HepG2 (cell line): Measurements from ENCODE around the gene GBE1. TPM values are rescaled to one million over a fixed set of nuclear protein-coding genes. Genes with fewer than 3 reads are reported as not detected.

Source experiments
- CAMTA2 ChIP-seq: sonication (generic); formaldehyde crosslinking; IDR thresholded peaks from 2 replicates; pipeline ENCODE4 v1.4.0; 2020; ENCODE audit warnings: mild to moderate bottlenecking, missing genetic modification reagents, borderline replicate concordance
- CBFB ChIP-seq: sonication (generic); formaldehyde crosslinking; IDR thresholded peaks from 2 replicates; pipeline ENCODE4 v1.4.0; 2020; ENCODE audit warnings: missing genetic modification reagents
- CREBL2 ChIP-seq: sonication (generic); formaldehyde crosslinking; IDR thresholded peaks from 2 replicates; pipeline ENCODE4 v1.8.1; 2023; ENCODE audit warnings: missing genetic modification reagents, mild to moderate bottlenecking, borderline replicate concordance
- CREM ChIP-seq, 2 experiments: sonication (generic) in 1 of 2; formaldehyde crosslinking in 1 of 2; IDR thresholded peaks; 2 replicates each; pipeline versions ENCODE4 v1.4.0 to v1.6.1; 2016 to 2020; ENCODE audit warnings: antibody characterized with exemption in 1 of 2, mild to moderate bottlenecking in 1 of 2, missing genetic modification reagents in 1 of 2
- ETS1 ChIP-seq: sonication (generic); formaldehyde crosslinking; IDR thresholded peaks from 2 replicates; pipeline ENCODE4 v1.4.0; 2020; ENCODE audit warnings: missing genetic modification reagents
- FOXK1 ChIP-seq: sonication (generic); formaldehyde crosslinking; IDR thresholded peaks from 2 replicates; pipeline ENCODE4 v1.4.0; 2020; ENCODE audit warnings: low read depth, missing genetic modification reagents, borderline replicate concordance
- NRL ChIP-seq: sonication (generic); formaldehyde crosslinking; IDR thresholded peaks from 2 replicates; pipeline ENCODE4 v1.5.0; 2020; ENCODE audit warnings: missing genetic modification reagents, mild to moderate bottlenecking, moderate library complexity, borderline replicate concordance
- POGZ ChIP-seq: sonication (generic); formaldehyde crosslinking; IDR thresholded peaks from 2 replicates; pipeline ENCODE4 v1.4.0; 2020; ENCODE audit warnings: mild to moderate bottlenecking, missing genetic modification reagents
- RELA ChIP-seq: sonication (generic); formaldehyde crosslinking; IDR thresholded peaks from 2 replicates; pipeline ENCODE4 v1.4.0; 2020; ENCODE audit warnings: missing genetic modification reagents
- TEF ChIP-seq: sonication (generic); formaldehyde crosslinking; IDR thresholded peaks from 2 replicates; pipeline ENCODE4 v1.5.0; 2020; ENCODE audit warnings: missing genetic modification reagents
- THAP8 ChIP-seq: sonication (generic); formaldehyde crosslinking; IDR thresholded peaks from 2 replicates; pipeline ENCODE4 v1.5.1; 2020; ENCODE audit warnings: missing genetic modification reagents, mild to moderate bottlenecking, borderline replicate concordance
- ZBTB39 ChIP-seq: sonication (generic); formaldehyde crosslinking; IDR thresholded peaks from 2 replicates; pipeline ENCODE4 v1.5.0; 2020; ENCODE audit warnings: missing genetic modification reagents
- ZFP36L2 ChIP-seq: sonication (generic); formaldehyde crosslinking; IDR thresholded peaks from 2 replicates; pipeline ENCODE4 v1.4.0; 2020; ENCODE audit warnings: missing genetic modification reagents
- ZMAT3 ChIP-seq: sonication (generic); formaldehyde crosslinking; conservative IDR thresholded peaks from 2 replicates; pipeline ENCODE4 v1.7.0; 2021; ENCODE audit warnings: missing genetic modification reagents
- ZNF136 ChIP-seq: sonication (generic); formaldehyde crosslinking; IDR thresholded peaks from 2 replicates; pipeline ENCODE4 v1.8.1; 2022; ENCODE audit warnings: low read depth, mild to moderate bottlenecking, moderate library complexity, missing genetic modification reagents
- ZNF292 ChIP-seq: sonication (generic); formaldehyde crosslinking; IDR thresholded peaks from 2 replicates; pipeline ENCODE4 v1.8.1; 2022; ENCODE audit warnings: mild to moderate bottlenecking, low read depth, missing genetic modification reagents, borderline replicate concordance
- ZNF333 ChIP-seq: sonication (generic); formaldehyde crosslinking; IDR thresholded peaks from 2 replicates; pipeline ENCODE4 v1.4.0; 2020; ENCODE audit warnings: mild to moderate bottlenecking, missing genetic modification reagents, borderline replicate concordance
- ZNF33B ChIP-seq: sonication (generic); formaldehyde crosslinking; IDR thresholded peaks from 2 replicates; pipeline ENCODE4 v1.5.1; 2020; ENCODE audit warnings: mild to moderate bottlenecking, missing genetic modification reagents
- ZNF484 ChIP-seq: sonication (generic); formaldehyde crosslinking; IDR thresholded peaks from 2 replicates; pipeline ENCODE4 v1.5.1; 2020; ENCODE audit warnings: mild to moderate bottlenecking, low read depth, missing genetic modification reagents, borderline replicate concordance
- ZNF543 ChIP-seq: sonication (generic); formaldehyde crosslinking; IDR thresholded peaks from 2 replicates; pipeline ENCODE4 v1.4.0; 2020; ENCODE audit warnings: mild to moderate bottlenecking, missing genetic modification reagents
- ZNF878 ChIP-seq: sonication (generic); formaldehyde crosslinking; IDR thresholded peaks from 2 replicates; pipeline ENCODE4 v1.8.1; 2023; ENCODE audit warnings: mild to moderate bottlenecking, missing genetic modification reagents, moderate library complexity
- polyA plus RNA-seq, 8 experiments: library from polyadenylated mRNA; depleted of rRNA in 3 of 8; stranded (reverse) in 7 of 8; unstranded in 1 of 8; fragments of >200 nt; fragmentation: Illumina TruSeq in 4 of 8; extraction: Trizol in 4 of 8; gene quantifications; 2 replicates each; pipeline versions ENCODE4 v1.2.1 to v1.2.3, GENCODE V29; 2011 to 2016; ENCODE audit warnings: low read depth in 4 of 8, missing spikeins in 1 of 8, mixed read lengths in 1 of 8; ENCODE audit not compliant: insufficient read depth in 1 of 8
- total RNA-seq, 5 experiments: library from RNA; depleted of rRNA; stranded (reverse); fragments of >200 nt; fragmentation: Illumina TruSeq; extraction: Trizol; gene quantifications; 2 replicates each; pipeline ENCODE4 v1.2.3, GENCODE V29; 2016; ENCODE audit warnings: low read depth in 1 of 5

The GBE1 gene
- total and polyA plus RNA-seq, 2 of the 13 experiments (the other 11 are each of a cell fraction or from before 2014, with no cell fraction given): 22.9 to 36.1 TPM

- TF ChIP-seq TEF (CRISPR knock-in tag): peak; percentile 58; the same call in 1 of the 2 replicates
- peak; percentile 23; the same call in 1 of the 2 replicates for TF ChIP-seq ZNF484 (CRISPR knock-in tag)
- TF ChIP-seq NRL: peak; percentile 95; the same call in 1 of the 2 replicates
- no peak for TF ChIP-seq ZFP36L2
- peak; percentile 93 for TF ChIP-seq ZNF543 (CRISPR knock-in tag)
- peak; percentile 79; the same call in 1 of the 2 replicates for TF ChIP-seq CREBL2 (CRISPR knock-in tag)
- TF ChIP-seq ZBTB39 (CRISPR knock-in tag): peak; percentile 91; the same call in 1 of the 2 replicates
- peak; percentile 40 for TF ChIP-seq FOXK1
- TF ChIP-seq ZNF333 (CRISPR knock-in tag): peak; percentile 81; the same call in 1 of the 2 replicates
- TF ChIP-seq ZNF878: peak; percentile 99
- peak; percentile 89 for TF ChIP-seq ZMAT3 (CRISPR knock-in tag)
- TF ChIP-seq ZNF136 (CRISPR knock-in tag): no peak
- no peak for TF ChIP-seq CREM (IDR thresholded peaks at IDR 0.05)
- no peak for TF ChIP-seq CREM (CRISPR knock-in tag; IDR thresholded peaks at IDR 0.05)
- peak; percentile 99 for TF ChIP-seq POGZ
- peak; percentile 54 for TF ChIP-seq CBFB (CRISPR knock-in tag)
- TF ChIP-seq THAP8 (CRISPR knock-in tag): no peak; the same call in 1 of the 2 replicates
- TF ChIP-seq RELA: no peak
- peak; percentile 84 for TF ChIP-seq ZNF33B (CRISPR knock-in tag)
- TF ChIP-seq ZNF292: peak; percentile 88
- TF ChIP-seq ETS1 (CRISPR knock-in tag): 0 out of 2 replicates have a peak, but pooled peaks have one; percentile 58
- 0 out of 2 replicates have a peak, but pooled peaks have one; percentile 64 for TF ChIP-seq CAMTA2 (CRISPR knock-in tag)
These were observed at the start of gene GBE1 (continued) for GRCh38 chr3:81760924-81761903.
